Spleen (tissue), 7 donors: Measurements from ENCODE around the gene PI4K2B.
"Not testable (repeated sequence)": the region's sequence is repeated elsewhere in the genome, so short reads cannot be mapped to it uniquely, and the experiment has no call there.

ENCODE experiments used
- CTCF ChIP-seq, 11 experiments: fragments of 200-600 bp in 7 of 11; fragments of 450-650 bp in 4 of 11; sonication (generic) in 4 of 11; IDR thresholded peaks in 8 of 11; conservative IDR thresholded peaks in 3 of 11; 1 replicate in 7 of 11; 2 replicates in 4 of 11; pipeline versions ENCODE4 v1.4.0 to v1.8.0; 2016 to 2021; ENCODE audit warnings: antibody characterized with exemption in 11 of 11, inconsistent platforms in 4 of 11, mild to moderate bottlenecking in 1 of 11
- POLR2A ChIP-seq, 3 donors: fragments of 450-650 bp; IDR thresholded peaks; one replicate each; pipeline ENCODE4 v1.5.1; 2017; ENCODE audit warnings: antibody characterized with exemption in 3 of 3, mild to moderate bottlenecking in 1 of 3
- POLR2AphosphoS5 ChIP-seq, 3 donors: sonication (generic); formaldehyde crosslinking; IDR thresholded peaks; one replicate each; pipeline ENCODE4 v1.5.1; 2017; ENCODE audit warnings: antibody characterized with exemption in 3 of 3
- donor health status: DM: no; HTN: no; CAD: no; lungs with moderate emphysema.
- donor health status: DM: no; HTN: no; CAD: no.
- donor health status: DM: no; HTN: no; CAD: no.

- TF ChIP-seq POLR2AphosphoS5 (IDR thresholded peaks at IDR 0.05); CTCF (IDR thresholded peaks at IDR 0.05 in 8 of 11, conservative IDR thresholded peaks at IDR 0.05 in 3 of 11); POLR2A (IDR thresholded peaks at IDR 0.05): not testable (repeated sequence)
Observed at GRCh38 chr4:25242195-25242594, 8.4 kb downstream of the PI4K2B start.
